HG02885 (cell line): ENCODE results near the gene COL5A1.
"Not testable (repeated sequence)": the region's sequence is repeated elsewhere in the genome, so short reads cannot be mapped to it uniquely, and the experiment has no call there.

ENCODE experiments used
- ATAC-seq: cut with Tn5 transposase; IDR thresholded peaks from one replicate; pipeline ENCODE4 v1.9.1; 2021; ENCODE audit warnings: mild to moderate bottlenecking; ENCODE audit not compliant: unreplicated experiment, poor library complexity

The COL5A1 gene

DNA sequence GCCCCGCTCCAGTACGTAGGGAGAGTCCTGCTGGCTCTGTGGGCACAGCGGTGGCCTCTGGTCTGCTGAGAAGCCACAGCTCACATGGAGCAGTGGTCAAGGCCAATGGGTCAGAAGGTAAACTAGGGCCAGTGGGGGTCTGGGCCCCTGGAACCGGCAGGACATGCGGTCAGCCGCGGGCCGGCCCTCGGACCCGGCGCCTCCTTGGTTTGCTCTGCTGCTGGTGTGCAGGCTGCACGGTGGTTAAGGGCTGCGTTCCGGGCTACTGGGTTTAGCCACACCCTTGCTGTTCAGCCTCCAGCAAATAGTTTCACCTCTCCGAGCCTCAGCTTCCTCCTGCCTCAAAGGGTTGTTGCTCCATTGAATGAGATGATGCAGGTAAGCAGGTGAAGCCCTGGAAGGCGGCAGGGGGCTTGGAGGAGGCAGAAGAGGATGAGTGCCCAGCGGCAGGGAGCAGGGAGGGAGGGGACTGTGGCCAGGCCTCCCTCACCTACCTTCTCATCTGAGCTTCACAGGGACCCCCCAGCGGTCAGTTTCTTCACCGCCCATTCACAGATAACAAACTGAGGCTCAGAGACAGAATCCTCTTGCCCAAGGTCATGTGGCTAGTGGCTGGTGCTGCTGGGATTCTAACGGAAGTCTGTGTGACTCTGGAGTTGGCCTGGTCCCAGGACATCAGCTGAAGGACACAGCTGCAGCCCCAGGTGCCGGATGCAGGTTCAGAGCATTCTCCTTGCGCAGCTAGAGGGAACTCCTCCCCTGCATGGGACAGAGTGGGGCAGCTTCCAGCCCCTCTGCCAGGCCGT is 3.7 kb upstream of the COL5A1 start:
- ATAC-seq: no peak

DNA sequence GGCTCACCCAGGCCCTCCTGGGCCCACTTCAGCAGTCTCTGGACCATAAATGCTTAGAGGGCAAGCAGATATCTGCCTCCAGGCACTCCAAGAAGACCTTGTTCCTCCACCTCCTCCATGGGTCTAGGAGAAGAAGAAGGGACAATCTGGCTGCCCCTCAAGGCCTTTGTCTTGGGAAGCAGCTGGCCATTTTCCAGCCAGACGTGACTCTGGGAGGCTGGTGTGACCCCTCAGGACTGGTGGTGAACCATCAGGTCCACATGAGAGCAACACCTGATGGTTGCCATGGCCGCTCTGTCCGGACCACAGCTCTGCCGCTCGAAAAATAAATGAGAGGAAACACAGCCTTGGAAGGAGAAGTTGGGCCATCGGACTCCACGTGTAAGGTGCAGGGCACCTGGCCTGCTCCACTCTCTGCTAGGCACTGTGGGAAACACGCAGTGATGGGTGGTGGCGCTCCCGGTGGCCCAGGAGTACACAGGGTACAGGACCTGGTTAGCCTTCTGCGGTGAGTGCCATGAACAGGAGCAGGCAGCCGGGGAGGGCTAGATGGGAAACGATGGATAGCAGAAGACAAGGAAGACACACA is 3.0 kb upstream of the COL5A1 start:
- no peak for ATAC-seq

DNA sequence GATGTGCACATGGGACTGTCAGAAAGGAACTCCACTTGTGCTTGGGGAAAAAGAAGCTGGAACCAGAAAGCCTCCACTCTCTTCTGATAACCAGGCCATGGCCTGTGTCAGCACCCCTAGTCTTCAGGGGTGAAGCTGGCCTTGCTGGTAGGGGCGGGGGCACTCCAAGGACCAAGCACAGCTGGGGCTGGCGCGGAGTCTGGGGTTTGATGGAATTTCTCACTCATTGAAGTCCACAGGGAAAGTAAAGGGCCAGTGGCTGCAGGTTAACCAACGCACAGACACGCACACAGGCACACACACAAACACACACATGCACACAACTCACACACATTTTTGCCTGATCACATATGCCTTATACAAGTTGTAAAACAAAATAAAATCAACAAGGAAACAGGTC is 1.6 kb upstream of the COL5A1 start:
- ATAC-seq: no peak

DNA sequence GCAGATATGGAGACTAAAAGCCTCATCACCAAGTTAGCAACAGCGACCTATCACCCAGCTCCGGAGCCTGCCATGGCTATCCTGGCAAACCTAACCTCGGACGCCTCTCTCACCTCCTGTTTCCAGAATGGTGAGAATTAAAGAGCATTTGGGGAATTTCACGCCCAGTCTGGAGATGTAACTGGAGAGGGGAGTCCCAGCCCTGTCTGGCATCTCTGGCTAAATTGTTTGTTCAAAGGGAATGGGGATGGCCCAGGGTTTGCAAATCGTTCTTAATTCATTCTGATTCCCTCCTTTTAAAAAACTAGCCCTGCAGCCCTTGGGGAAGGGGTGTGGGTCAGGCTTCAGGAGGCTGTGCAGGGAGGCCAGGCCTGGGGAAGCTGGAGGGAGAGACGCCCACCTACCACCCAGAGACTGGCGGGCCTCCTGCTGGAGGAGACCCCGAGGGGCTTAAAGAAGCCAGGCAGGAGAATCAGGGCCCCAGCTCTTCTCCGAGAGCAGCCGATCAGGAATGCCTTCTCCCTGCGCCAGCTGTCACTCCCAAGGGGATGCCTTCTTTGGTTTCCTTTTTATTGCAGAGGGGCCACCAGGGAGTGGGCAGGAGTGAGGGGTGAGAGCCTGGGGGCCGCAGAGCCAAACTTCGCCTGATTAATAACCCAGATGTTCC is 964 bp upstream of the COL5A1 start:
- no peak for ATAC-seq

DNA sequence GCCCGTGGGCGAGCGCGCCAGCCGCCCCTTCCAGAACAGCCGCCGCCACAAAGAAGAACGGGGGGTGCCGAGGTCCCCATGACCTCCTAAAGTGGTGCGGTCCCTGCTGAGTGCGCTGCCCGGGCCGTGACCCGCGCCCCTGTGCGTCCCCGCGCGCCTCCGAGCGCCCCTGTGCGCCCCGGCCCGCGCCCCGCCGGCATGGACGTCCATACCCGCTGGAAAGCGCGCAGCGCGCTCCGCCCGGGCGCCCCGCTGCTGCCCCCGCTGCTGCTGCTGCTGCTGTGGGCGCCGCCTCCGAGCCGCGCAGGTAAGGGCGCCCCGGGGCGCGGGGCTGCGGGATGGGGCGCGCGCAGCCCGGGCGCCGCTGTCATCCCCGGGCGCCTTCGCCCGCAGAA is 384 bp downstream of the COL5A1 start:
- no peak for ATAC-seq

DNA sequence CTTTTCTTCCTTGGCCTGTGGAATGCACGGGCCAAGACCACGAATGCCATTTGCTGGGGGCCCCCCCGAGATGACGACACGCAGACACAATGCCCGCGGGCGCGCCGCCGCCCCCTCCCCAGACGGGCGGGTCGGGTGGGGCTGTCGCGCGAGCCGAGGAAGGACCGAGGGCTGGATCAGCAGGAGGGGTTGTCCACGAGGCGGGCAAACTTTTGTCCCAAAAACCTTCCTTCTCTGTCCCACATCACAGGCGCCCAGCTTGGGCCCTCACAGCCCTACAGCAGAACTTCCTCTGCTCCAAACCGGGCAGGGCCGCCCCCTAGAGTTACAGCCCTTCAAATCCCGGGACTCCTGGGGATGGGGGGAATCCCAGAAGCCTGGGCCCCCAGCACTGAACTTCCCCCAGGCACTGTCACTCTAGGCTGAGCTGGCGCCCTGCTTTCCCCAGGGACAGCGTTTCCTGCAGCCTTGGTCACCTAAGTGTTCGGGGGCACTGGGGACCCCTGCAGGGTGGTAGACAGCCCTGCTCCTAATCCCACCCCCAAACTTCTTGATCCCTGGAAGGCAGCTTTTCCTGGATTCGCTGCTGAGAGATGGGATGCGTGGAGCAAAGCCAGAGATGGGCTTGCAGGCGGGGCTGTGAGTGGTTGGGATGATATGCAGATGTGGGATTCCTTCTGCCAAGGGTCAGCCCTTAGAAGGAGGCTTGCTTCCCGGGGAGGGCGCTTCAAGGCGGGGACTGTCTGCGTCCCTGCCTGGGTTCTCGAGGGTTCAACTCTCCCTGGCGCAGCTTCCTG is 980 bp downstream of the COL5A1 start:
- no peak for ATAC-seq

DNA sequence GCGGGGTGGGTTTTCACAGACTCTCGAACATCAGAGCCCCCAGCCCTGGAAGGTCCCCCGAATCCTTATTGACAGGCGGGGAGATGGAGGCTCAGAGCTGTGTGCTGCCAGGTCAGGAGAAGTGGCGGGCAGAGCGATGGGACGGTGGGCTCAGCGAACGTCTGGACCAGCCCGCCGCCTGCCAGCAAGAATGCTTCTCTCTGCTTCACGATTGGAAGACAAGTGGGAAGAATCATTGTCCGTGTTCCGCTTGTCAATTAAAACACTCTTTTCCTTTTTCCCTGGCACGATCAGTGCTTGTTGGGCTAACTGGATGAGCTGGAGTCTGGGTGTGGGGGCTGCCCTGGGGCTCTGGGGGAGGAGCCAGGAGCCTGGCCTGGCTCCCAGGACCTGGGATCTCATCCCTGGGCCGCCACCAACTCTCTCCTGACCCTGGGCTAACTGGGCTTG is 1.6 kb downstream of the COL5A1 start:
- ATAC-seq: no peak

DNA sequence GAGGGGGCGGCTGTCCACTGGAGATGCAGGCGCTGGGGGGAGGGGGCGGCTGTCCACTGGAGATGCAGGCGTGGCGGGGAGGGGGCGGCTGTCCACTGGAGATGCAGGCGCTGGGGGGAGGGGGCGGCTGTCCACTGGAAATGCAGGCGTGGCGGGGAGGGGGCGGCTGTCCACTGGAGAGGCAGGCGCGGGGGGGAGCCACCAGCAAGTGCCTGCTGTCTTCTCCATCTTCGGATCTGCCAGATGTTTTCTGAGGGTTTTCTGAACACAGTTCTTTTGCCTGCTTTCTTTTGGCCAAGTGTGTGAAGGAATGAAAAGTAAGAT is 2.8 kb downstream of the COL5A1 start:
- ATAC-seq: not testable (repeated sequence)

DNA sequence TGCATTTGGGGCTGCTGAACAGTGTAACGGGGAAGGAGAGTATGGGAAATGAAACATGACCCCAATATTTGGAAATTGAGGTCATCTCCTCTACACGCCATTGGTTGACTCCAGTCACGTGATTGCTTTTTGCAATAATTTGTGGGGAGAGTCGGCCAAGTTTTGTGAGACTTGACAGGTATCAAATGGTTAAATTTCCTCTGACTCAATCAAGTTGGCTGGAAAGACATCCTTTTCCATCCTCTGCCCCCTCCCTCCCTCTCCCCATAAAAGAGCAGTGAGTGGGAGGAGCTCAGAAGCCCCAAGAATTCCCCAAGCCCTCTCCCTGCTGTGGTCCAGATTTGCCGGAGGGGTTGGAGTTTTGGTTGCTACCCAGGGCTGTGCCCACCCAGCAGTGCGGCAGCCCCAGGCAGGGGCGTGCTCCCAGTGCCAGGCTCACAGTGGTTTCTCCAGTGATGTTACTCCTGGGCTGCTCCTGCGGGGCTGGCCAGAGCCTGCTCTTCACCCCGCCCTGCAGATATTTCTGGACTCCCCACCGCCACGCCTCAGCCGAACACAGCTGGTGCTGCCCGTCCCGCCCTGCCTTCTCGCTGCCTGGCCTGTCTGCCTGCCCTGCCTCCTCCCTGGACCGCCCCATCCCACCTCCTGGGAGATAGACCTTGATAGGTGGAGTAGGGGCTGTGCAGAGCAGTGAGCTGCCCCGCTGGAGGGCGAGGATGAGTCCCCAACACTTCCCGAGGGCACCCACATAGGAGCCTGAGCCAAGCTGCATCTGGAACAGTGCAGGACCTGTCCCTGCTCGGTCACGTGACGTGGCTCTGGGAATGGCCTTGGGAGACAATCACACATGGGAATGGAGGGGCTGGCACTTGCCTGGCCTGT is 3.4 kb downstream of the COL5A1 start:
- no peak for ATAC-seq

DNA sequence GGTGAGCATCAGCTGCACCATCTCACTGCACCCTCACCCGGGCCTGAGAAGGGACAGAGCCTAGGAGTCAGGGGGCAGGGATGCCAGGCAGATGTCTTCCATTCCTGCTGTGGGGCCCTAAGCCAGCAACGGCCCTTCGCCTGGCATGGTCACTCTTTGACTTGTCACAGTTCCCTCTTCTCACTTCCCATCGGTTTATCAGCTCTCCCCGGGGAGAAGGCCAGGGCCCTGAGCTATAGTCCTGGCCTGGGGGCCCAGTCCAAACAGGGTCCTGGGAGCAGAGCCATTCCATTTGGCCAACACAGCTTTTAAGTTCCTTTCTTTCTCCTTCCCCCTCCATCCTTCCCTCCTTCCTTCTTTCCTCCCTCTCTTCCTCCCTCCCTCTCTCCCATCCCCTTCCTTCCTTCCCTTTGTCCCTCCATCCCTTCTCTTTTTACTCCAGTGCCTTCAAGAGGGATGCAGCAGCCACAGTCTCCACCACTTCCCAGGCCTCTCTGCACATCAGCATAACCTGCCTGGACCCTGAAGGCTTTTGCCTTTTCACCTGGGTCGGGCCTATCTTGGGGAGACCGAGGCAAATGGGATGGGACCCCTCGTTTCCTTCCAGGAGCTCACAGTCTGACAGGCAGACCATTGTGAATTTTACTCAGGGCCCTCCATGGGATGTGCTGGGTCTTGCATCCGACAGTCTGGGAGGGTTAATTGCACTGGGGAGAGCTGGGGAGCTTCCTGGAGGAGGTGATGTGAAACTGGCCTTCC is 4.2 kb downstream of the COL5A1 start:
- ATAC-seq: no peak

DNA sequence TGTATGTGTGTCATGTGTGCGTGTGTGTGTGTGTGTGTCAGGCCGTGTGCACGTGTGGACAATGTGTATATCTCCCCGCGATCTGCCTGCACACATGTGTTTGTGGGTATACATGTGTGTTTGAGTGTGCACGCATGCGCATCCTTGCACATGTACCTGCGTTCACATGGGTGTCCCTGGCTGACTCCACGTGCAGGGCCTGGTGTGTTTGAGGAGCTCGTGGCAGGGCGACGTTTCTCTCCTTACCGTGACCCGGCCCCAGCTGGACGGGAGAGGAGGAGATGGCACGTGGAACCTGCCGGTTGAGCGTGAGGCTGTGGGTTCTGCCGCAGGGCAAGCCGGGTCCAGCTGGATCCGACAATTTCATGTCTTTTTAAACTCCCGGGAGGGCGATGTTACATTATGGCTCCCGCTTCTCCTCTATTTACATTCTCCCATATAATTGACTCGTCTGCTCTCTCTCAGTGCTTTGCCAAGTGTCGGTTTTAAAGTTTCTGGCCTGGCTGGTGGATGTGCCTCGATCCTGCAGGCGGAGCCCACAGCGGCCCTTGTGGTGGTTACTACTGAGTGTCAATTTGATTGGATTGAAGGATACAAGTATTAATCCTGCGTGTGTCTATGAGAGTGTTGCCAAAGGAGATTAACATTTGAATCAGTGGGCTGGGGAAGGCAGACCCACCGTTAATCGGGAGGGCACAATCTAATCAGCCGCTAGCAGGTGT is 5.9 kb downstream of the COL5A1 start:
- ATAC-seq: no peak

DNA sequence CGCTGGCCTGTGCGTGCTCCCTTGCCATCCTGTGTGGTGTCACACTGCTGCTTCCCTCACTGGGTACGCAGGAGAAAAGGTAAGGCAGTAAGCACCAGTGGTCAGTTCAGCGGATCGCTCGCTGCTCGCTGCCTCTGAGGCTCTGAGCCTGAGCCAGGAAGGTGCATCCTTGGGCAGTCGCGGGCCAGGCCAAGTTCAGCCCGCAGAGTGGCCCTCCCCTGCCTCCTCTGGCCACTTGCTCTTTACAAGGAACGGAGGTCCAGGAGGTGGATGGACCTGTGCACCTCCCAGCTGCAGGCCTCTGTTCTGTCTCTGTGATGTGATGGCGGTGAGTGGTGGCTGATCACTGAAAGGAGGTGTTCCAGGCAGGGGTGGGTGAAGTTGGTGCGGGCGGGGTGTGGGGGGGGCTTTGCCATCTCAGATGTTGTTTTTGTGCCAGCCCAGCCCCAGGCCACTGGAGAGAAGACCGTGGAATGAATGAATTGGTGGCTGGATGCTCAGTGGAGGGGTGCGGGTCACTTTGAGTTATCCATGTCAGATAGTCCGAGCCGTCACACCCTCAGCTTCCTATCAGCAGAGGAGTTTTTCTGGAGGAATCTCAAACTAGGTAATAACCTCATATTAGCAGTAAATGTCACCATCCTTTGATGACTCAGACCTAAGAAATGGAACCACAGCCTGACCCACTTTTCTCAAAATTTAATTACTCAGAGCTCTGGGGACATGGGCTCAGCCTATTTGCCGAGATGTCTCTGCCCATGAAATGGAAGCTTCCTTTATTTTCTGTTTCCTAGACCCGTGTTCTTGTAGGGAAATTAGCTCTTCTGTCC is 7.3 kb downstream of the COL5A1 start:
- ATAC-seq: no peak

DNA sequence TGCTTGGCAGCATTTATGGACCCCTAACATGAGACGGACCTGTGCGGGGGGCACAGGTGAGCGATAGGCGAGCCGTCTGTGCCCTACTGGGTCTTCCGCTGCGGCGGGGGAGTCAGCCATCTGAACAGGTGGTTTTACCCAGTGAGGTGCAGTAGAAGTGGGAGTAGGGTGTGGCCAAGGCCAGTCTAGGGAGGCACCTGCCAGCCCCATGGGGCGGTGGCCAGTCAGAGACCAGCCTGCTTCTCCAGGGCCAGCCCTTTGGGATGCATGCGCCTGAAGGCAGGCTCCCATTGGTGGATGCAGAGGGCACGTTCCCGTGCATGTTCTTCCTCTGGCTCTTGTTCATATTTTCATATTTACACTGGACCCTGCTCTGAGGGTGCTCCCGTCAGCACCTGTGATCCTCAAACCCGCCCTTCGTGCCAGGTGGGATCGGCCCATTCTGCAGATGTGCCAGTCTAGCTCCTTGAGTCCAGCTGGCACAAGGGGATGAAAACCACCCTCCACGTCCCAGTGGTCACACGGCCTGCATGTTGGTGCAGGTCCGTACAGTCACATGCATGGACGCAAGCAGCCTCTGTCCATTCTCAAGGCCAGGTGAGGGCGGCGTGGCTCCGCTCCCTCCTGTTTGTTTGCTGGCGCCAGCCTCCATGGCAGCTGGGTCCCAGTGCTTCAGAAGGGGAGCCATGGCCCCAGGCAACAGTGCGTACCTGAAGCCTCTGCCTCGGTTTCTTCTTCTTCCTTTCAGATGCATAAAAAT is 9.0 kb downstream of the COL5A1 start:
- ATAC-seq: no peak

DNA sequence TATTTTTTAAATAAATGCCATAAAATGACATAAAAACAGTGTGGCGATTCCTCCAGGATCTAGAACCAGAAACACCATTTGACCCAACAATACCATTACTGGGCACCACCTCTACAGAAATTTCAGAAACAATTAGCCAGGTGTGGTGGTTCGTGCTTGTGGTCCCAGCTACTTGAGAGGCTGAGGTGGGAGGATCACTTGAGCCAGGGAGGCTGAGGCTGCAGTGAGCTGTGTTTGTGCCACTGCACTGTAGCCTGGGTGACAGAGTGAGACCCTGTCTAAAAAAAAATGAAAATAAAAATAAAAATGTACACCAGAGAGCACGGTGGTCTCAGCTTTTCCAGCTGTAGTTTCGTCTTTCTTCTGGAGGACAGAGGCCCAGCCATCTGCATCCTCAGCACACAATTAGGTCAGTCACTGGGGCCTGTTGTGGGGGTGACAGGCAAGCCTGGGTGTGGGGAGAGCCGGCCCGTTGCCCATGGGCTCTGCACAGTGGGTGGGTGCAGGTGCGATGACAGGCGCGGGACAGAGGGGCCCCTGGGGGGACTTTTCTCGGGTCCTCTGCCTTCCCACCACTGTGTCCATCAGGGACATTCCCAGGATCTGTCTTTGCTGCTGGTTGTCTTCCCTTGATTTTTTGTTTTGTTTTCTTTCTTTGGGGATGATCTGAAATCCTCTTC is 9.8 kb downstream of the COL5A1 start:
- ATAC-seq: no peak

DNA sequence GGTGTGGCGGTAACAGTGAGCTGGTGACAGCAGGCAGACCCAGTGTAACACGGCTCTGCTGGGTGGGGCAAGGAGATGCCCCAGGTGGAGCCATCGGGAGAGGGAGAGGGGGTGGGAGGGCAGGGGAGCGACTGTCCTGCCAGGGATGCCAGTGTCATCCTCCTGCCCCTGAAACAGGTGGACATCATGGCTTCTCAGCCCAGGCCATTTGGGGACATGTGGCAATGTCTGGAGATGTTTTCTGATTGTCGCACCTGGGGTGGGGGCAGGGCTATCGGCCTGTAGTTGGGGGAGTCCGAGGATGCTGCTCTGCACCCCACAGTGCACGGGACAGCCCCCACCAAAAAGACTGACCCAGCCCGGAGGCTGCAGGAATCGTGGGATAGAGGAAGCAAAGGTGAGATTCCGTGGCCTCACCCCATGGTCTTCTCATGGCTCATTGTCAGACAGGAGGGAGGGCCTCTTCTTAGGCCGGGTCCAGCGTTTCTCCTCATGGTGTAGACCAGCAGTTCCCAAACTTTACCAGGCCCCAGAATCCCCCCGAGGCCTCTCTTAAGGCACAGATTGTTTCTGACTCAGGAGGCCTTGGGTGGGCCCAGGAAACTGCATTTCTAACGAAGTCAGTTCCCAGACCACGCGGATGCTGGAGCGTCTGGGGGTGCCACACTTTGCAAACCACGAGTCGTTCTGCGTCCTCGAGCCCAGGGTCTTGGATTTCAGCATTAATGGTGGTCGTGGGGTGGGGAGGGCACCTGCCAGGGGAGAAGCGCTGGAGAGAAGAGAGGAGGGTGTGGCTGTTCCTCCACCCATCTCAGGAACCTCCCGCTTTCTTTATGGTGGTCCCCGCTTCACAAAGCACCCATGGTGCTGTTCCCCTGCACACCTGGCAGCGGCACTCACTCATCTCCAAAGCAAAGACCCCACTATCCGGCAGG is 11.0 kb downstream of the COL5A1 start:
- no peak for ATAC-seq
